ENCODE data around the gene CCT3.

GRCh38 chr1:156303241-156303640 lies 34.9 kb downstream of the CCT3 start:
- TF ChIP-seq POLR2A (IDR thresholded peaks at IDR 0.05) (no peak), CTCF (IDR thresholded peaks at IDR 0.05) (no peak)

All from adrenal gland (tissue), 5 donors.